SKM-1 treated with dmso at 0.1 percent for 144 hours (cell line): Measurements from ENCODE around the gene HLA-DQB1.
"Not testable (repeated sequence)": the region's sequence is repeated elsewhere in the genome, so short reads cannot be mapped to it uniquely, and the experiment has no call there.

Experiments
- DNase-seq: peaks from one replicate; lab custom pipeline; 2025; ENCODE audit not compliant: unreplicated experiment; lab: John Stamatoyannopoulos, UW

Gene HLA-DQB1

DNA sequence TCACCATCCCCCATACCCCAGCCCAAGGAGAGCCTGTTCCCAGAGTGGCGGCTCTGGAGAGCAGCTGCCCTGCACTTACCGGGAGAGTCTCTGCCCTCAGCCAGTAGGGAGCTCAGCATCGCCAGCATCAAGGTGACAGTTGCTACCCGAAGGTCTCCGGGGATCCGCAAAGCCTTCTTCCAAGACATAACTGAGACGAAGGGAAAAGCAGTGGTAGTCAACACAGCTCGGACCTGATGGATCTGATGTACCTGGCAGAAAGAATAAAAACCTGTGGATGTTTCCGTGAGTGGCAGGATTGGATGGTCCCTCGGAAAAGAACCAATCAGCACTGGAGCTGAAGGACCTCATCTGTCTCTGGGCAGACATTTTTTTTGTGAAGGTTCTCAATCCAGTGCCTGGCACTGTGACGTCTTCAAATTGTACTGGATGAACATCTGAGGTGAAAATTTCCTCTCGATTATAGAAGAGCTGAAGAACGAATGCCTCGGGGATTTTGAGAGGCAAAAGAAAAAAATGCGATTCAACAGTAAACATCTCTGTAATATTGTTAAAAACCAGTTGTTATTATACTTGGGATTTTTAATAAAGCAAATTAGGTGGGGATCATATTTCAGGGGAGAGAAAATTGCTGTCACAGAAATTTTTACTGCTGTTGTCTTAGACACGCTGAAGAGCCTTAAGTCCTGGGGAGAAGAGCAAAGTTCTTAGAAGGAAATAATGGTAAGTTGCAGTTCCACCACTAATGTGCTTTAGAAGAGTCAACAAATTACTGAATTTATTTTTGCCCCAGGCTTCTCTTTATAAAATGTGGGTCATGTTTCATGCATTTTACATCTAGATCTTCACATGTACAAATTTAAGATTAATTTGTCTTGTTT lies at the start of gene HLA-DQB1:
Gene HLA-DQB1 (minus strand): TSS at position 238 of the 881 bp plus-strand sequence. CDS start 50 bp downstream, at position 188.
- DNase-seq = no peak

DNA sequence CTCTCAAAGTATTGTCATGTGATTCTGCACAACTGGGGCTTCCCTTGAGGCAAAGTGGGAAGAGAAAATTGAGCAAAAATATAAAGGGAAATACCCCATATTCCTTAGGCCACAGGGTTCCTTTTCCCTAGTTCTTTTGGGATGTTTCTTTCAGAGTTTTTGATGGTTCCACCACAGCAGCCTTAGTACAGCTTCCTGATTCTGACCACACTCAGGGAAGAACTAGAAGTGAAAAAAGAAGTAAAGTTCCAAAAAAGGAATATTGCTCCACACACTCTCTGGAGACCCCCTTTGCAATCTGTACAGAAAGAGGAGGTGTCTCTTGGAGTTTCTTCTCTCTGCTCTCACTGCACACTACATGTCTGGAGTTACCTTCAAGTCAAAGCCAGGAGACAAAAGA lies 46.8 kb upstream of the HLA-DQB1 start:
- no peak for DNase-seq

DNA sequence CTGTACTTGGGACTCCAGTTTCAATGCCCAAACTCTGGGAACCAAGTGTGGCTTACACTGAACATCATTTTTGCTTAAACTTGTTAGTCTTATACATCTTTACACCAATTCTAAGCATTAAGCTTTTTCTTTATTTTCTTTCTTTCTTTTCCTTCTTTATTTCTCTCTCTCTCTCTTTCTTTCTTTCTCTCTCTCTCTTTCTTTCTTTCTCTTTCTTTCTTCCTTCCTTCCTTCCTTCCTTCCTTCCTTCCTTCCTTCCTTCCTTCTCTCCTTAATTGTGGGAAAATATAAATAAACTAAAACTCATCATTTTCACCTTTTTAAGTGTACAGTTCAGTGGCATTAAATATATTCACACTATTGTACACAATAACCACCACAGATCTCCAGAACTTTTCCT lies 43.2 kb upstream of the HLA-DQB1 start:
- no peak for DNase-seq

DNA sequence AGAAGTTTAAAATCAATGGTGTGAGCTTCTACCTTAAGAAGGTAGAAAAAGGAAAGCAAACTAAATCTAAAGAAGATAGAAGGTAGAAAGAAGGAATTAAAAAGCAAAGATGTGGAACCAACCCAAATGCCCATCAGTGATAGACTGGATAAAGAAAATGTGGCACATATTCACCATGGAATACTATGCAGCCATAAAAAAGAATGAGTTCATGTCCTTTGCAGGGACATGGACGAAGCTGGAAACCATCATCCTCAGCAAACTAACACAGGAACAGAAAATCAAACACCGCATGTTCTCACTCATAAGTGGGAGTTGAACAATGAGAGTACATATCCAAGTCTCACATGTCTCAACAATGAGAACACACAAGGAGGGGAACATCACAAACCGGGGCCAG lies 38.7 kb upstream of the HLA-DQB1 start:
- DNase-seq = not testable (repeated sequence)

DNA sequence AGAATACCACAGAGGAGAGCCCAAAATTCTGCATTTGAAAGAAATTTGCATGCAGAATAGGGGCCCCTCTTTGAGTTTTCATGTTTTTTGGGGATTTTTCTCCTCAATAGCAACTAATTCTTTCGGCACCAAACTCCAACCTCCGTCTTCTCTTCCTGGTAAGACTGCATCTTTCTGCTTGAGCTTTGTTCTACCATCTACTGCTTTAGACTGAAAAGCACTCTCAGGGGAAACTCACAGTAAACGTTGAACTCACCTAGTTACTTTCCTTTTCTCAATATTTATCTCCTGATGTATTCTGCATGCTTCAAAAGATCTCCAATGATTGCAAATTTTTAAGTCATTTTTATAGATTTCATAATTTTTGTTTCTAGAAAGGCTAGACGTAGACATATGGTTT lies 36.9 kb upstream of the HLA-DQB1 start:
- DNase-seq = no peak

DNA sequence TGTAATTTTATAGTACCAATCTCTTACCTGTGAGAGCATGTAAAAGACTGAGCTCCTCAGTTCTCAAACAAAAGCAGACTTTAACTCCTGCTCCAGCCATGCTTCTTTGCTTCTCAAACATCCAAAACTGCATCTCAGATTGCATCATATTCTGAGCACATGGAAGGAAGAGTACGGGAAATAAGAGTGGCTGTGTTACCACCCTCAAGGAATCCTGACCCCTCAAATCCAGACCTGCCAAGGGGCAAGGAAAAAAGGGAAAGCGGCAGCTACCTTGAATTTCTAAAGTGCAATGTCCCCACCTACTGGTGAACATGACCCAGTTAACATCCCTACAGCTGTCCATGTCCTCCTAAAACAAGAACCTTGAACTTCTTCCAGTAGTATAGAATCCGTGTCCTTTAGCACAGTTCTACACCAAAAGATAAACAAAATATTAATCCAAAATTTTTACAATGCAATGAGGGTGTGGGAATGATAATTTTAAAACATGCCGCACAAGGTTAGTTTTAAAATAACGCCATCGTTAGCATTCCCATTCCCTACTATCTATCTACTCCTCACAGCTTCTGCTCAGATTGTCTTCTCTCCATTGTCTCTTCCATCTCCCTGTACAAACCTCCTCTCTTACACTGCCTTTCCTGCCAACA lies 34.1 kb upstream of the HLA-DQB1 start:
- peak; percentile 35 for DNase-seq

DNA sequence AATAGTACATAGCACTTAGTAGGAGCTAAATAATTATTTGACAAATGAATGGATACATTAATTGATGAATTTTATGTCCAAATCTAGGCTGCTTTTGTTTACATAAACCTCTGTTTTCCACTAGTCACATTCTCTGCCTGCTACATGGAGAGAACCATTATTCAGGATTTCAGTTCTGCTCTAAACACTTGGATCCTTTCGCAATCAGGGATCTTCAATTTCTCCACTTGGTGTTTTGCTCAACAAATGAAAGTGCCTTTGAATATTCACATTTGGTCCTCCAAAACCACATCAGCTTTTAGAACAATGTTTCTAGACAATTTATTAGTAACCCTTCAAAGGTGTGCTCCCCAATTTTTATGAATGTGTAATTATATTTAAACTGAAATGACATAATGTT lies 30.6 kb upstream of the HLA-DQB1 start:
- no peak for DNase-seq

DNA sequence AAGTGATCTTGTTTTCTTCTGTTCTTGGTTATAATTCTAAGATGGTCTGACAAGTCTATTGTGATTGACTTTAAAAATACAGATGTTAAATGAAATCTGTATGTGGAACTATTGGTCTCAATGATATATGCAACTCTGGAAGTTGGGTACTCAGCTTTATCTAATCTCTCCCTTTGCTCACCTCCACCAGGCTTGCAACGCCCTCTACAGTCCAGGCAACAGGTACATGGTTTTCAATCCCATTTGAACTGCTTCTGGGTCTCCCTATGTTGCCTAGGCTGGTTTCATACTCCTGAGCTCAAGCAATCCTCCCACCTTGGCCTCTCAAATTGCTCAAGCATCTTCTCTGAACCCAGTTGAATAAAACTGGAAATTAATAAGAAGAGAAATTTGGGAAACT lies 25.6 kb upstream of the HLA-DQB1 start:
- DNase-seq = peak; percentile 28

DNA sequence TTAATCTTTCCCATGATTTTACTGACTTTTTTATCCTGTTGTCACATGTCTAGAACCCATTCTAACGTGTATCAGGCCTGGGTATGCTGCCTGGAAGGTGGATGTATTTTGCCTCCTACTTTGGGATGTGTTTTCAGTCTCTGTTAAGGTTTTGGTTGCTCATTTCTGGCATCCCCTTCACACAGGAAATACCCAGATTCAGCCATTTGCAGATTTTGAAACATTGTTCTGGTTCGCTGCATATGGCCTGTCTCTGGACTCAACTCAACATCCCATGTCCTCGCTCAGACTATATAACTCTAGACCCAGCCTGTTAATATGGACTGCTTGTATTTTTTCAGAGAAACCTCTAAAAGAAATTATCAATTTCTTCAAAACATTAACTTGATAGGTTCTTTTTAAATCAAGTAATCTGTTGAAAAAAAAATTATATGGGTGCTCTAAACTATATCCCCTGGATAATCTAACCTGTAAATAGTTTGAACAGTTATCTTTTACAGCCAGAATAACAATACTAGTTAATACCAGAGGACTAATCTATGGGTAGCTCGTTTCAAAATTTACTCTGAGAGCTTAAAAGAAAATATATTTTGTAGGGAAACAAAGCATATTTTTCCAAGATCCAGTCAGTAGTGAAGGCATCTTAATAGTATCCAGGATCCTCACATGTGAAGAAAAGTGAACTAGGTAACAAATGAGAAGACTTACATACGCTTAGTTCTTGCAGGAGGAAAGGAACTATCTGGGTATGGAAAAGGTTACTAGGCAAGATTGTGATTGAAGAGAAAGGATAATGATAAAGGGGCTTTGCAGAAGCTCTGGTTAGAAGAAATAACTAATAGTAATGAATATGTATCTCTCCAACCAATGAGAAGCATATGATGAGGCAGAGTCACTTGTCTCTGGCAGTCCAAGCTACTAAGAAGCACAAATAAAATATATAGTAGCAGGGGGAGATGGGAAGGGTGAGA lies 23.4 kb upstream of the HLA-DQB1 start:
- DNase-seq = no peak

DNA sequence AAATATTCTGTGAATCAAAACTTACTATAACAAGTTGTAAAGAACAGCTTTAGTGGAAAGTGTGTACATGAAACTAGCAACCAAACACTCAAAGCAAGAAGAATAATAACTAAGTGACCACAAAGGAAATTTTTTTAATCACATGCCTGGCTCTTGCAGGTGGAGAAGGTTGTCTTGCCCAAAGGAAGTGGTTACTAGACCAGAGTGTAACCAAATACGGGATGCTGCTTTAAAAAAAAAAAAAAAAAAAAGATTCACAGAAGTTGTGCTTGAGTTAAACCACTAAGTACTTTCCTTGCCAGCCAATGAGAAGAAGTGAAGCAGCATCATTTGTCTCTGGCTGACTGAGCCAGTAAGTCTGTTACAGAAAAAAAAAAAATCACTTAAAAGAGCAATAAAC lies 19.1 kb upstream of the HLA-DQB1 start:
- peak; percentile 7 for DNase-seq

DNA sequence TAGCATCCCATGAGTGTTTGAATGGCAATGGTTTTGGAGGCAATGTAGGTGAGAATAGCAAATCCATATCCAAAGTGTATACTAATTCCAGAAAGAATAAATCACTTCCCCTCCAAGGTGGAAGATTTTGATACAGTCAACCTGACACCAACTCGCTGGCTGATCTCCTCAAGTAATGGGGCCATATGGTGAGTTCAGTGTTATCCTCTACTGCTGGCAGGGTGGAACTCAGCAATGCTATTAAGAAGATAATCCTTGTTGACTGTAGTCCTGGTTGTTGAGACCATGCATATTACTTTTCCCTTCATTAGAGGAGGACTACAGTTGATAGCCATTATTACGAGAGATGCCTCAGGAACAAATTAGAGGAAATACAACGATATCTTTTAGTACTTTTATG lies 17.8 kb upstream of the HLA-DQB1 start:
- DNase-seq = no peak

DNA sequence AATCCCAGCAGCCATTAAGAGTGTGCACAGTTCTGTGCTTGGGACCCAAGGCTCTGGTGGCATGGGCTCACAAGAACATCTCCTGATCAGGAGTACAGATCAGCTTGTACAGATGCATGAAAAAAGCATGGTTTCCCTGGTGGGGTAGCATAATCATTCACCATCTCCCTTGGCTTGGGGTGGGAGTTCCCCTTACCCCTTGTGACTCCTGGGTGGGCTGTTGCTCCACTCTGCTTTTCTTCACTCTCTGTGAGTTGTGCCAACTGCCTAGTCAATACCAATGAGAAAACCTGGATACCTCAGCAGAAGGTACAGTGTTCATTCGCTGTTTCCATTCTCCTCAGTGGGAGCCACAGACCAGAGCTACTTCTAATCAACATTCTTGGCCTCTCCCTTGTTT lies 13.6 kb upstream of the HLA-DQB1 start:
- DNase-seq = no peak

DNA sequence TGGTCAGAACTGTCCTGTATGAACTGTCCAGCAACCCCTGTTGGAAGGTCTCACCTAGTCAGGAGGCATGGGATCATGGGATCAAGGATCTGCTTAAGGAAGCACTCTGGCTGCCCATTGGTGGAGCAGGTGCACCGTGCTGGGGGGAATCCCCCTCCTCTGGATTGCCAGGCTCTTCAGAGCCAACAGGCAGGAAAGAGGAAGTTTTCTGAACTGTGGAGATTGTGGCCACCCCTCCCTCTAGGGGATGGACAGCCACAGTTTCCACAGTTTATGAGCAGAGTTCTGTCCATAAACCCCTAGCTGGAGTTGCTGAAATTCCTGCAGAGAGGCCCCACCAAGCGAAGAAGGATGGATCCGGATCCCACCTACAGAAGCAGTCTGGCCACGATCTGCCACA lies 13.0 kb upstream of the HLA-DQB1 start:
- no peak for DNase-seq

DNA sequence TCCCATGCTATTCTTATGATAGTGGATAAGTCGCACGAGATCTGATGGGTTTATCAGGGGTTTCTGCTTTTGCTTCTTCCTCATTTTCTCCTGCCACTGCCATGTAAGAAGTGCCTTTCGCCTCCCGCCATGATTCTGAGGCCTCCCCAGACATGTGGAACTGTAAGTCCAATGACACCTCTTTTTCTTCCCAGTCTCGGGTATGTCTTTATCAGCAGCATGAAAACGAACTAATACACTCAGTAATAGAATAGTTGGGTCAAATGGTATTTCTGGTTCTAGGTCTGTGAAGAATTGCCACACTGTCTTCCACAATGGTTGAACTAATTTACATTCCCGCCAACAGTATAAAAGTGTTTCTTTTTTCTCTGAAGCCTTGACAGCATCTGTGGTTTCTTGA lies 7.7 kb upstream of the HLA-DQB1 start:
- not testable (repeated sequence) for DNase-seq

DNA sequence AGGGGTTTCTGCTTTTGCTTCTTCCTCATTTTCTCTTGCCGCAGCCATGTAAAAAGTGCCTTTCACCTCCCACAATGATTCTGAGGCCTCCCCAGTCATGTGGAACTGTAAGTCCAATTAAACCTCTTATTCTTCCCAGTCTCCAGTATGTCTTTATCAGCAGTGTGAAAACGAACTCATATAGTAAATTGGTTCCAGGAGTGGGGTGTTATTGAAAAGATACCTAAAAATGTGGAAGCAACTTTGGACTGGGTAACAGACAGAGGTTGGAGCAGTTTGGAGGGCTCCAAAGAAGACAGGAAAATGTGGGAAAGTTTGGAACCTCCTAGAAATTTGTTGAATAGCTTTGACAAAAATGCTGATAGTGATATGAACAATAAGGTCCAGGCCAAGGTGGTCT lies 5.5 kb upstream of the HLA-DQB1 start:
- not testable (repeated sequence) for DNase-seq

DNA sequence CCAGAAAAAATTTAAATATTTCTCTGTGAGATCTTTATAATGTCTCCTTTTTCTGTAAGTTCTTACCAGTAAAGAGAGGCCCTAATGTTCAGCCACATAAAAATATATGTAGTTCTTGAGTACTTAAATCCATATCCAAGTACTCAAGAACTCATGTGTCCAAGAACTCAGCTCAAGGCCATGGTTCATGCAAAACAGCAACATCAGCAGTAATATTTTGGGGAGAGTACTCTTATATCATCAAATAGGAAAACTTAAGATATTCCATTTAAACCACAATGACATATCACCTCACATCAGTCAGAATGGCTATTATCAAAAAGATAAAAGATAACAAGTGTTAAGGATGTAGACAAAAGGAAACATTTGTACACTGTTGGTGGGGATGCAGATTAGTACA lies 3.4 kb upstream of the HLA-DQB1 start:
- no peak for DNase-seq

DNA sequence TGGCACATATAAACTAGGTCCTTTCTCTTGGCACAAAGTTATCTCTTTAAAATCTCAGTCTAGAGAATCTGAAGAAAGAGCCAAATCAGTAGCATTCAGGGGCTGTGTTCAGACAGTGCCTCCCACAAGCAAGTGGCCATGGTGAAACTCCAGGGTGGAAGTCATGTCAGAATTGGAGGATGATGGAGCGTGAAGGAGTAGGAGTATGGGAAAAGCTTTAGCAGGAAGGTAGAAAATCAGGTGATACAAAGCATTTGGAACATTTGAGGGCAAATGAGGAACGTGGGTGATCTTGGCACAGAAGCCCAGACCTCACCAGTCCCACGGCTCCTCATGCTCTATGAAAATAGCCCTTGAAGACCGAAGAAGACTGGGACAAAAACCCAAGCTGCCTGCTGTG lies 2.8 kb upstream of the HLA-DQB1 start:
- DNase-seq = no peak

DNA sequence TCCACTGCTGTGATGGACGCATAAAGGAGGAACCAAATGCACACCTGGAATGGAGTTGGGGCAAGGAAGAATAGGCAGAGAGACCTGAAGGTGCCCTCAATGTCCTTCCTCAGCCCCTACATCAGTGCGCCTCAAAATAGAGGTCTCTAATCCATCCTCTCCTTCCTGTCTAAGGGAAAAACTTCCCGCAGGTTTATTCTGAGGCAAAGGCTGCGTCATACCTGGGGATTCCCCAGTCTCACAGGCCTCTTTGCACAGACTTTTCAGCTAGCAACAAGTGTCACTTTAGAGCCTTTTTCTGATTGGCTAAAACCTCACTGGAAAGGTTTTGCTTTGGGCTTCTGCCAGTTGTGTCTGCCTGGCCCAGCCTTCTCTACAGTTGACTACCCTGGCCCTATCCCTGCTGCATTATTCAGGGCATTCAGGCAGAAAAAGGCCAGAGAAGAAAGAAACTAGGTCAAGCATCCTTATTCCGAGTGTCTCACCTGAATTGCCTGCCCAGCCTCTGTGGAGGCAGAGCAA lies 1.8 kb upstream of the HLA-DQB1 start:
- peak; percentile 28 for DNase-seq

DNA sequence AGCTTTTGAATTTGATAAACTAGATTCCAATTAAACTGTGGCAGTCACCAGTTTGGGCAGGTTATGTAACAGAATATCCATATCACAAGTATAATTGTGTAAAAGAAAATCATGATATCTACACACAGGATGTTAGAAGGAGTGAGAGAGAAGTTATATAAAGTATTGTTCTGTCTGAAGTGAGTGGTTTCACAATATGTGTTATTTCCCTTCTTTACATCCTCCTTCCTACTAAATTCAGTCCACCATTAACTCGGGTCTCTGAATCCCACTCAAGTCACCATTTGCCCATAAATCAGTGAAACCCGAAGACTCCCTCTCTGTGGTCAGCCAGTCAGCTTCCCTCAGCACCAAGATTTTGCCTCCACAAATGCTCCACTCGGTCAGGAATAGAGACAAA lies 796 bp downstream of the HLA-DQB1 start:
- no peak for DNase-seq

DNA sequence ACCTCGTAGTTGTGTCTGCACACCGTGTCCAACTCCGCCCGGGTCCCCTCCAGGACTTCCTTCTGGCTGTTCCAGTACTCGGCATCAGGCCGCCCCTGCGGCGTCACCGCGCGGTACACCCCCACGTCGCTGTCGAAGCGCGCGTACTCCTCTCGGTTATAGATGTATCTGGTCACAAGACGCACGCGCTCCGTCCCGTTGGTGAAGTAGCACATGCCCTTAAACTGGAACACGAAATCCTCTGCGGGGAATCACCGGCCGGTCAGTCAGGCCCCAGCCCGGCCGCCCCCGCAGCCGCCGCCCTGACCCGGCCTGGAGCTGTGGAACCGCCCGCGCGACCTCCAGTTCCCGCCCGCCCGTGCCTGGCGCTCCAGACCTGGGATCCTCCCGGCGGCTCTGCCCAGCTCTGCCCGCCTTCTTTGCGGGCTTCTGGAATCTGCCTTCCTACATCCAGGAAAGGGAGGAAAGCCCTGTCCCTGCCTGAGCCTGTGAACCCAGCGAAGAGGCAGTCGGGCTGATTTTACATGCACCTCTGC lies 1.6 kb downstream of the HLA-DQB1 start:
- no peak for DNase-seq

DNA sequence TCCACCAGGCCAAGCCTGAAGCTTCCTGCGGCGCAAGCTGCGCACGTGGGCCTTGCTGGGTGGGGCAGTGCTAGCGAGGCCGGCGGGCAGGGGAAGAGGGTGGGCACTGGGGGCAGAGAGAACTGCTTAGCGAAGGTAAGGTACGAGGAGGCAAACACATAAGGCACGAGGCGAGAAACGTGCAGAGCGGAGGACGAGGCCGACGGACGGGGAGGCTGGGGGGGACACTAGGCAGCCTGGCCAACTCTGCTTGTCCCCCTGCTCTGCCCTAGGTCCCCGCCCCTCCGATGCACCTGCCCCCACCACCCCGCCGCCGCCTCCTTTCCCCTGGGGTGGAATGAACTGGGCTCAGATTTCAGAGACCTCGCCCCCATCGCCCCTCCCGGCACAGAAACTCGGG lies 2.1 kb downstream of the HLA-DQB1 start:
- DNase-seq = no peak
